SIG-M5 (cell line): Measurements from ENCODE around the gene EPHB3.

Experiments used
- DNase-seq: peaks from one replicate; lab custom pipeline; 2025; lab: John Stamatoyannopoulos, UW

Gene EPHB3

DNA sequence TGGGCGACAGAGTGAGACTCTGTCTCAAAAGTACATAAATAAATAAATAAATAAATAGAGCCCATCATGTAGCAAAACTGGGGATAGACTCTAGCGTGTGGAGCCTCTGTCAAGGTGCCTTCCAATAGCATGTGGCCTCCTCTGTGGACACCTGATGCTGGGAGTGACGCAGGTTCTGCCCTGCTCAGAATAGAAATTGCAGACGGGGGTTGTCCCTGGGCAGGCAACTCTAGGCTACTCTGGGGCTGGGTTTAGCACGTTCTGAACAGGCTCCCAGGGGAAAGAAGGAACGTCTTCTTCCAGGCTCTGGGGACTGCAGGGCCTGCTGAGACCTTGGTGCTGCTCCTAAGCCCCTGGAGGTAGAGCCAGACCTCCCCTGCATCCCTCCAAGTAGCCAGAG is 65.3 kb downstream of the EPHB3 start:
- no peak for DNase-seq

DNA sequence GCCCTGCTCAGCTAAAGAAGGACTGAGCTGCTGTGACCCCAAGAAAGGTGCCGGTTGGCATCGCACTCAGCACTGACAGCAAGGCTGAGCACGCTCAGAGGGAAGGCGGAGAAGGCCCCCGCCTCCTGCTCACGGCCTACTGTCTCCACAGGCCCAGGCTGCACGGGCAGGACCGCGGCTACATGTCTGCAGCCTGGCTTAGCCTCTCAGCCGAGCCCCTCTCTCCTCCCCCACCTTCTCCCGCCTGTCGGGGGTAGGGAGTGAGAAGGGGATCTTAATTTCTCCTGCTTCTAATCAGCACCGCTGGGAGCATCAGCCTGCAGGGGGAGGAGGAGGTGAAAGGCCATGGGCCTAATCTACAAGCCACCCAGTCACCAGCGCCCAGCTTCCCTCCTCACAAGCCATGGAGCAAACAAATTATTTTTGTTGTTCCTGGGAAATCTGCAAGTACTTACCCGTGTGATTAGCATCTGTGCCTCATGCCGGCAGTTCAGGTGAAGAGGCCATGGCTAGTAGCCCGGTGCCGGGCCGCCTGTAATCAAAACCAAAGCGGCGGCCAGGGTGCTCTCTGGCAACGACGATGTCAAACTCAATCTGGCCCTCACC is 68.1 kb downstream of the EPHB3 start:
- no peak for DNase-seq

DNA sequence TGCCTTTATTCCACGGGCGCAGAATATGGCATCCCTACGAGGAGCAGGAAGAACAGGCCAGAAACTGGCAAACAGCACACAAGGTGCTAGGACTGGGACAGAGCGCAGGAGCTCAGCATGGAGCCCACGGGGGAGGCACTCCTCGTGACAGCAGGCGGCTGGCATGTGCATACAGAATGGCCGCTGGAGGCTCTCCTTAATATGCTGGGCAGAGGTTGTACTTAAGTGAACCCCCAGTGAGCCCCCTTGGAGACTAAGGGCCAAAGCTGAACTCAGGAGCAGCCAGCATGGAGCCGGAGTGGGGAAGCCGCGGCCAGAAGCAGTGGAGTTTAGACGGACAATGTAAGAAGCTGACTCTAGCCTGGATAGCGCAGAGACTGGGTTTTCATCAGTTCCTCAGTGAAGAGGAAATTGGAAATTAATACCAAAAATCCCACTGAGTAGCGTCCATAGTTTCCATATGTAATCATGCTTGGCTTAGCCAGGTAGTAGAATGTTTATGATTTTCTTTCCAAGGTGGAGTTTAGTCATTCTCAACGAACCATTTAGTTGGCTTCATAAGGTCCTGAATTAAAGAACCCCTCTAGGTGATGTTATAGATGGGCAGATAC is 69.4 kb downstream of the EPHB3 start:
- no peak for DNase-seq

DNA sequence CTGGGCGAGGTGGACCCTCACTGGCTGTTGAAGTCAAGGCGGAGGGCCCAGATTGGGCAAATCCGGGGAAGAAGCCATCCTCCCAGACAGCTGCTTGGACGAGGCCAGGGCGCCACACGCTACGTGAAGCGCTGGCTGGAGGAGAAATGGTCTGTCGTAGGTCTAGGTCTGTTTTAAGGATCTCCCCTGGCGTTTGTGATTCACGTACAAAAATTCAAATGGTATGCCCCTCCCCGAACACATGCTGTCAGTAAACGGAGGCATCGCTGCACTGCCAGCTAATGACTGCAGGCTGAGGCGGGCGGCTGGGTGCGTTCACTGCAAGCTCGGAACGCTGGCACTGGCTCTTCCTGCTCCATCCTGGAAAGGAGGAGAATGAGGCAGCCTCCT is 69.9 kb downstream of the EPHB3 start:
- DNase-seq = no peak
